Activated CD4-positive, alpha-beta T cell treated with anti-CD3 and anti-CD28 coated beads, Interleukin-2, amount 50 U/mL, for 1 hour (primary cell): ENCODE data around the gene CLMN.

Source experiments
- DNase-seq: peaks from one replicate; pipeline ENCODE4 v3.0.0-alpha.2; 2020

Gene CLMN, protein sequence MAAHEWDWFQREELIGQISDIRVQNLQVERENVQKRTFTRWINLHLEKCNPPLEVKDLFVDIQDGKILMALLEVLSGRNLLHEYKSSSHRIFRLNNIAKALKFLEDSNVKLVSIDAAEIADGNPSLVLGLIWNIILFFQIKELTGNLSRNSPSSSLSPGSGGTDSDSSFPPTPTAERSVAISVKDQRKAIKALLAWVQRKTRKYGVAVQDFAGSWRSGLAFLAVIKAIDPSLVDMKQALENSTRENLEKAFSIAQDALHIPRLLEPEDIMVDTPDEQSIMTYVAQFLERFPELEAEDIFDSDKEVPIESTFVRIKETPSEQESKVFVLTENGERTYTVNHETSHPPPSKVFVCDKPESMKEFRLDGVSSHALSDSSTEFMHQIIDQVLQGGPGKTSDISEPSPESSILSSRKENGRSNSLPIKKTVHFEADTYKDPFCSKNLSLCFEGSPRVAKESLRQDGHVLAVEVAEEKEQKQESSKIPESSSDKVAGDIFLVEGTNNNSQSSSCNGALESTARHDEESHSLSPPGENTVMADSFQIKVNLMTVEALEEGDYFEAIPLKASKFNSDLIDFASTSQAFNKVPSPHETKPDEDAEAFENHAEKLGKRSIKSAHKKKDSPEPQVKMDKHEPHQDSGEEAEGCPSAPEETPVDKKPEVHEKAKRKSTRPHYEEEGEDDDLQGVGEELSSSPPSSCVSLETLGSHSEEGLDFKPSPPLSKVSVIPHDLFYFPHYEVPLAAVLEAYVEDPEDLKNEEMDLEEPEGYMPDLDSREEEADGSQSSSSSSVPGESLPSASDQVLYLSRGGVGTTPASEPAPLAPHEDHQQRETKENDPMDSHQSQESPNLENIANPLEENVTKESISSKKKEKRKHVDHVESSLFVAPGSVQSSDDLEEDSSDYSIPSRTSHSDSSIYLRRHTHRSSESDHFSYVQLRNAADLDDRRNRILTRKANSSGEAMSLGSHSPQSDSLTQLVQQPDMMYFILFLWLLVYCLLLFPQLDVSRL

DNA sequence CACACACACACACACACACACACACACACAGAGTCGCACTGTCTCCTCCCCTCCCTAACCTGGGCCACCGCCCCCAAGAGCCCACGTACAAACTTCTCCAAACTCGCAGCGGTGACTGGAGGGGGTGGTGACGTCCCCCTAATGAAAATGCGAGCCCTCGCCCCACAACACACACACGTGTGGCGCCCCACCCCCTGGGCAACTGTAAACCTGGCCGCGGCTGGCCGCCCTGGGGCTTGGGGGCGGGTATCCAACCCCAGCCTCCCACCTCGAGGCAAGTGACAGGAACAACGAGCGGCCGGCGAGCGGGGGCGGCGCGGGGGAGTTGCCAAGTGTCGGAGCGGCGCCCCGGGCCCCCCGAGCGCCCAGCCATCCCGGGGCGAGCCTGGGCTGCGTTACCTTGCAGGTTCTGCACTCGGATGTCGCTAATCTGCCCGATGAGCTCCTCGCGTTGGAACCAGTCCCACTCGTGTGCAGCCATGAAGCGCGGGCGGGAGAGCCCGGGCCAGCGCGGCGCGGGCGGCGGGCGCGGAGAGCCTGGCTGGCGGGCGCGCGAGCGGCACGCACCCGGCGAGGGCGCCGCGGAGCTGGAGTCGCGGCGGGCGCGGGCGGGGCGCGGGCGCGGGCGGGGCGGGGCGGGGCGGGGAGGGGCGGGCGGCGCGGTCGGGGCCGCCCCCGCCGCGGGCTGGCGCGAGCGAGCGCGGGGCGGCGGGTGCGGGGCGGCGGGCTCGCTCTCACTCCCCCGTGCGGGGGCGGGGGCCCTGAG lies at the start of gene CLMN:
Gene CLMN (minus strand): TSS at position 597 of the 766 bp plus-strand sequence. CDS start 116 bp downstream, at position 481.
- peak; percentile 24 for DNase-seq

DNA sequence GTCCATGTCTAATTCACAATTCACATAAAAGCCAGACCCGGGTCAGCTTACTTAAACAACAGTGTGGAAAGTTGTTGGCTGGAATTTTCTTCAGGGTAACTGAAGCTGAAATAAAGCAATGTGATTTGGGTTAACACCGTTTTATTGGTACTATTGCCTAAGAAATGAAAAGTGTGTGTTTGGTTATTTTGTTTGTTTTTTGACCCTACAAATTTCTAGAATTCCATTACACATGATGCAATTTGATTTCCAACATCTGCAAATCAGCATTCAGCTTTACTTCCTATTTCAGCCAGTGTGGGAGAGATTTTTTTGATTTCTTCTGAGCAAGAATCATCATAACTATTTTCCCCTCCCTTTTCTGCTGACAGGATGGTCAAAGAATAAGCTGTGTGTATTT lies 45.7 kb upstream of the CLMN start:
- DNase-seq, result no peak

DNA sequence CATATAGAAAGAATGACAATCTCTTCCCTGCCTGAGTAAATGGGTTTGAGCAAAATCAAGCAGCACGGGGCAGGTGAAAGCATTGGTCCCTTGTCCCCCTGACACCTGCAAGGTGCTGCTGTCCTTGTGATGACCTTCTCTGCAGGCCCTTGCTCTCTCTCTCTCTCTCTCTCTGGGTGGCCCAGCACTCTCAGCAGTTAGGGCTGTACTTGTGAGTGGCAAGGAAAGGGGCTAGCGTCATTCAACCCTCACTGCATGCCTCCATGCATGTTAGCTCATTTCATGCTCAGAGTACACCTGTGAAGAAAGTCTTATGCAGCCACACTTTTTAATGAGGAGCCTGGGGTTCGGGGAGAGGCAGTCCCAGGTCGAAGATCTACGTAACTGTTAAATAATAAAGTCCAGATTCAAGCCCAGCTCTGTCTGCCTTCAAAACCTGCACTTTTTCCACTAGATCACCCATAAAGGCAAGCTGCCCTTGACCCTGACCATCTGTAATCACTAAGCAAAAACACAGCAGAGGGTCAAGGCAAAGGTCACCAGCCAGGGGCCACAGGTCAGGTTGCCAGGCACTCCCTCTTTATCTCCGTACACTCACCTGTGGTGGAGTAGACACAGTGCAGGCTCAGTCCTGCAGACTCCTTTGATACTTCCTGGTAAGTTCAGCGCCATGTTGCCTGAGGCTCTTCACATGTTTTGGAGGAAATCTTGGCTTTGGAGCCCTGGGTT lies 44.9 kb upstream of the CLMN start:
- DNase-seq, result no peak

DNA sequence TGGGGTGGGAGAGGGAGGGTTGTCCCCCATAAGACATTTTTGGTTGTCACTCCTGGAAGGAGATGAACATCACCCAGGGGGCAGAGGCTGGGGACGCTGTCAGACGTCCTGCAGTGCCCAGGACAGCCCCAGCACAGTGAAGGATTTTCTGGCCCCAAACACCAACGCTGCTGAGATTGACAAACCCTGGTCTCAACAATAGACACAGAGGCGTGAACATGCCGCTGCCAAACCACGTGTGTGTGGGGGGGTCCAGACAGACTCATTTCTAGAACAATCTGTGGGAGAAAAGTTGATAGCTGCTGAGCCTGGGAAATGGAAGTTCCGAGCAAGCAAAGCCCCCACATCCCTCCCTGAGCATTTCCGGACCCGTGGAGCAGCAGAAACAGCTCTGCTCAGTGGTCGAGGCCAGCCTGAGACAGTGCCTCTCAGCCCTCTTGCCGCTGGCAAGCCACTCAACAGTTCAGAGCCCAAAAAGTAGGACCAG lies 43.8 kb upstream of the CLMN start:
- no peak for DNase-seq

GRCh38 chr14:95362138-95362494 lies 42.4 kb upstream of the CLMN start:
- no peak for DNase-seq

GRCh38 chr14:95361373-95362137 lies 41.8 kb upstream of the CLMN start:
- DNase-seq, result peak; percentile 9

DNA sequence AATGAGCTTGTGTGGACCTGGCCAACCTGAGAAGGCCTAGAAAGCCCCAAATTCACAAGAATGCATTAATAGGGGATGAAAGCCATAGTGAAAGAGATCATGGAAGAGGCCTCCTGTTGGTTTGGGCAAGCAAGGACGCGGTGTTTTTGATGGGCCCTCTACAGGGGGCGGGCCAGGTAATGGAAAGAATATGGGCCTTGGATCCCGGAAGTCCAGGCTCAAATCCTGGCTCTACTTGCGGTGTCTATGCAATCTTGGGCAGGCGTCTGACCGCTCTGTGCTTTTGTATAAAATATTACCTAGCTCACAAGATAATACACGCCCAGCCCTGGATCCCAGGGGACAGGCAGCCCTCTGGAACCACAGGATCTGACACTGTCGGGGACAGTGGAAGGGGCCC lies 41.1 kb upstream of the CLMN start:
- DNase-seq, result no peak

GRCh38 chr14:95359994-95360826 lies 40.5 kb upstream of the CLMN start:
- no peak for DNase-seq

- no peak for DNase-seq
Measured at GRCh38 chr14:95356245-95356869, 36.6 kb upstream of the CLMN start.

DNA sequence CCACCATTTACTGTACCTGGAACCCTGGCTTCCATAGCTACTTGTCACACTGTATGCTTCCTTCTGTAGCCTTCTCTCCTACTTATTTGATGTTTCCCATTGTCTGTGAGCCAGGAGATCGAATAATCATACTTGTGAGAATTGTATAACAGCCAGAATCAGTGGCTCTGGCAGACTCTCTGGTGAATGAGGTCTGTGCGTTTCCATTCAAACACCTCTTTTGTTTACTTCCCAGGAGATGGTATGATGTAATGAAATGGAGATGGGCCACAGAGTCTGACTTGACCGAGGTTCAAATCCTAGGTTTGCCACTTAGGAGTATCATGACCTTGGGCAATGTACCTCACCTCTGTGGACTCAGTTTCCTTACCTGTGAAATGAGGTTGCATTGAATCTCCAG lies 35.7 kb upstream of the CLMN start:
- no peak for DNase-seq

- no peak for DNase-seq
Measured at GRCh38 chr14:95354834-95355233, 35.1 kb upstream of the CLMN start.

GRCh38 chr14:95353664-95354063 lies 34.0 kb upstream of the CLMN start:
- DNase-seq, result no peak

- no peak for DNase-seq
Measured at GRCh38 chr14:95353007-95353406, 33.3 kb upstream of the CLMN start.

DNA sequence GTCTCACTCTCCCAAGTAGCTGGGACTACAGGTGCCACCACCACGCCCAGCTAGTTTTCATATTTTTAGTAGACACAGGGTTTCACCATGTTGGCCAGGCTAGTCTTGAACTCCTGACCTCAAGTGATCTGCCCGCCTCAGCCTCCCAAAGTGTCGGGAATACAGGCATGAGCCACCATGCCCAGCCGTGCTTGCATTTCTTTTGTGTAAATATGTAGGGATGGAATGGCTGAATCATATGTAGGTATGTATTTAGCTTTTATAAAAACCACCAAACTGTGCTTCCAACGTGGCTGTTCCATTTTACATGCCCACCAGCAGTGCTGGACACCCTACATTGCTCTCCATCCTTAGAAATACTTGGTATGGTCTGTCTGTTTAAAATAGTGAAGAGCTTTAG lies 32.8 kb upstream of the CLMN start:
- no peak for DNase-seq

DNA sequence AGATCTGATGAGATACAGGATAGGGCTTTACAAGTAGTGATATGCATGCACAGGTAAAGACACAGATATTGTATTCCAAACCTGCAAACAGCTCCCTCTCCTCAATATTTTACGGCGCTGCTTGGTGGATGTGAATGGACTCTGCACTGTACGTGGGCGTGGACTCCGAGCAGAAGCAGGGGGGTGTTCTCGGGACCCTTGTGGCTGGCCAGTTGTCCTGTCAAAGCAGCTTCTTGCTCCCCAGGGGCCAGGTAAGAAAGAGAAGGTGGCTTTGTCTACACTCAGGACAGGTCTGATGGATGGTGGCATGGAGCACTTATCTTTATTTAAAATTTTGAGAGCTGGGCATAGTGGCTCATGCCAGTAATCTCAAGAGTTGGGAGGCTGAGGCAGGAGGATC lies 29.5 kb upstream of the CLMN start:
- no peak for DNase-seq

- DNase-seq, result no peak
Measured at GRCh38 chr14:95348395-95349080, 28.8 kb upstream of the CLMN start.

GRCh38 chr14:95346820-95347219 lies 27.1 kb upstream of the CLMN start:
- no peak for DNase-seq

GRCh38 chr14:95346266-95346665 lies 26.6 kb upstream of the CLMN start:
- DNase-seq, result no peak

GRCh38 chr14:95345032-95345431 lies 25.3 kb upstream of the CLMN start:
- no peak for DNase-seq
